SHP77 treated with DMSO at 0.1 percent for 48 hours (cell line): ENCODE measurements around the gene NABP1.

Experiments used
- DNase-seq: peaks from one replicate; lab custom pipeline; 2025; lab: John Stamatoyannopoulos, UW

The NABP1 gene

GRCh38 chr2:191710411-191710900 lies 32.5 kb downstream of the NABP1 start:
- DNase-seq = no peak

- DNase-seq = no peak
These were observed 33.7 kb downstream of the NABP1 start for GRCh38 chr2:191711621-191712020.

- DNase-seq = no peak
These were observed 35.9 kb downstream of the NABP1 start for GRCh38 chr2:191713837-191714236.

GRCh38 chr2:191714925-191715324 lies 37.0 kb downstream of the NABP1 start:
- no peak for DNase-seq

- DNase-seq = no peak
These were observed 37.5 kb downstream of the NABP1 start for GRCh38 chr2:191715471-191715870.

GRCh38 chr2:191719261-191719660 lies 41.3 kb downstream of the NABP1 start:
- no peak for DNase-seq

GRCh38 chr2:191719938-191720337 lies 42.0 kb downstream of the NABP1 start:
- DNase-seq = no peak

- DNase-seq = no peak
These were observed 43.4 kb downstream of the NABP1 start for GRCh38 chr2:191721331-191721730.

GRCh38 chr2:191724015-191724414 lies 46.1 kb downstream of the NABP1 start:
- DNase-seq = no peak

GRCh38 chr2:191728750-191729624 lies 51.1 kb downstream of the NABP1 start:
- no peak for DNase-seq

GRCh38 chr2:191730263-191730662 lies 52.3 kb downstream of the NABP1 start:
- no peak for DNase-seq
